ENCODE data around the gene CYSLTR1.

Gene CYSLTR1

DNA sequence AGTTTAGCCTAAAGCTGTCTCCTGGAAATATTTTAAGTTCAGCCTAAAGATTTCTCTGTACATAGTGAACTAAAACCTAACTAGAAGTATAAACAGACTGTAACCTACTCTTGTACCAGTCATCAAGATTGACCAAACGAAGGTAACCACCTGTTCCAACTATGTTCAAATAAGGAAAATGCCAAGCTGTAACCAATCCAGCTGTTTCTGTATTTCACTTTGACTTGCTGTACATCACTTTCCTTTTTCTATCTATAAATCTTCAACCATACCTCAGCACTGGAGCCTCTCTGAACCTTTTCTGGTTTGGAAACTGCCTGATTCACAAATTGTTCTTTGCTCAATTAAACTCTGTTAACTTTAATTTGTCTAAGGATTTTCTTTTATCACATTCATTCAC is 3.1 kb upstream of the CYSLTR1 start:
- TF ChIP-seq FOXM1 (IDR thresholded peaks at IDR 0.05; ENCODE audit: borderline replicate concordance, low read depth) (no peak), TEAD4 (IDR thresholded peaks at IDR 0.05) (no peak), YY1 (IDR thresholded peaks at IDR 0.05; ENCODE audit: low read depth) (no peak), ZBTB7A (IDR thresholded peaks at IDR 0.05; ENCODE audit: low read depth) (no peak), RAD21 (IDR thresholded peaks at IDR 0.05; ENCODE audit: low read depth) (no peak), TAF1 (IDR thresholded peaks at IDR 0.05; ENCODE audit: low read depth) (no peak), NFIC (IDR thresholded peaks at IDR 0.05) (no peak), CREB1 (IDR thresholded peaks at IDR 0.05; ENCODE audit: low read depth) (no peak), TCF12 (IDR thresholded peaks at IDR 0.05; ENCODE audit: low read depth) (no peak), EGR1 (IDR thresholded peaks at IDR 0.05) (no peak), EP300 (IDR thresholded peaks at IDR 0.05; ENCODE audit: borderline replicate concordance) (no peak), CEBPB (IDR thresholded peaks at IDR 0.05) (no peak)
- TF ChIP-seq, protein P1, sequence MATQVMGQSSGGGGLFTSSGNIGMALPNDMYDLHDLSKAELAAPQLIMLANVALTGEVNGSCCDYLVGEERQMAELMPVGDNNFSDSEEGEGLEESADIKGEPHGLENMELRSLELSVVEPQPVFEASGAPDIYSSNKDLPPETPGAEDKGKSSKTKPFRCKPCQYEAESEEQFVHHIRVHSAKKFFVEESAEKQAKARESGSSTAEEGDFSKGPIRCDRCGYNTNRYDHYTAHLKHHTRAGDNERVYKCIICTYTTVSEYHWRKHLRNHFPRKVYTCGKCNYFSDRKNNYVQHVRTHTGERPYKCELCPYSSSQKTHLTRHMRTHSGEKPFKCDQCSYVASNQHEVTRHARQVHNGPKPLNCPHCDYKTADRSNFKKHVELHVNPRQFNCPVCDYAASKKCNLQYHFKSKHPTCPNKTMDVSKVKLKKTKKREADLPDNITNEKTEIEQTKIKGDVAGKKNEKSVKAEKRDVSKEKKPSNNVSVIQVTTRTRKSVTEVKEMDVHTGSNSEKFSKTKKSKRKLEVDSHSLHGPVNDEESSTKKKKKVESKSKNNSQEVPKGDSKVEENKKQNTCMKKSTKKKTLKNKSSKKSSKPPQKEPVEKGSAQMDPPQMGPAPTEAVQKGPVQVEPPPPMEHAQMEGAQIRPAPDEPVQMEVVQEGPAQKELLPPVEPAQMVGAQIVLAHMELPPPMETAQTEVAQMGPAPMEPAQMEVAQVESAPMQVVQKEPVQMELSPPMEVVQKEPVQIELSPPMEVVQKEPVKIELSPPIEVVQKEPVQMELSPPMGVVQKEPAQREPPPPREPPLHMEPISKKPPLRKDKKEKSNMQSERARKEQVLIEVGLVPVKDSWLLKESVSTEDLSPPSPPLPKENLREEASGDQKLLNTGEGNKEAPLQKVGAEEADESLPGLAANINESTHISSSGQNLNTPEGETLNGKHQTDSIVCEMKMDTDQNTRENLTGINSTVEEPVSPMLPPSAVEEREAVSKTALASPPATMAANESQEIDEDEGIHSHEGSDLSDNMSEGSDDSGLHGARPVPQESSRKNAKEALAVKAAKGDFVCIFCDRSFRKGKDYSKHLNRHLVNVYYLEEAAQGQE (IDR thresholded peaks at IDR 0.05; ENCODE audit: low read depth): no peak
- TF ChIP-seq, protein P2, sequence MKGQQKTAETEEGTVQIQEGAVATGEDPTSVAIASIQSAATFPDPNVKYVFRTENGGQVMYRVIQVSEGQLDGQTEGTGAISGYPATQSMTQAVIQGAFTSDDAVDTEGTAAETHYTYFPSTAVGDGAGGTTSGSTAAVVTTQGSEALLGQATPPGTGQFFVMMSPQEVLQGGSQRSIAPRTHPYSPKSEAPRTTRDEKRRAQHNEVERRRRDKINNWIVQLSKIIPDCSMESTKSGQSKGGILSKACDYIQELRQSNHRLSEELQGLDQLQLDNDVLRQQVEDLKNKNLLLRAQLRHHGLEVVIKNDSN (IDR thresholded peaks at IDR 0.05): no peak
- TF ChIP-seq, protein P3, sequence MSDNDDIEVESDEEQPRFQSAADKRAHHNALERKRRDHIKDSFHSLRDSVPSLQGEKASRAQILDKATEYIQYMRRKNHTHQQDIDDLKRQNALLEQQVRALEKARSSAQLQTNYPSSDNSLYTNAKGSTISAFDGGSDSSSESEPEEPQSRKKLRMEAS (IDR thresholded peaks at IDR 0.05): no peak

DNA sequence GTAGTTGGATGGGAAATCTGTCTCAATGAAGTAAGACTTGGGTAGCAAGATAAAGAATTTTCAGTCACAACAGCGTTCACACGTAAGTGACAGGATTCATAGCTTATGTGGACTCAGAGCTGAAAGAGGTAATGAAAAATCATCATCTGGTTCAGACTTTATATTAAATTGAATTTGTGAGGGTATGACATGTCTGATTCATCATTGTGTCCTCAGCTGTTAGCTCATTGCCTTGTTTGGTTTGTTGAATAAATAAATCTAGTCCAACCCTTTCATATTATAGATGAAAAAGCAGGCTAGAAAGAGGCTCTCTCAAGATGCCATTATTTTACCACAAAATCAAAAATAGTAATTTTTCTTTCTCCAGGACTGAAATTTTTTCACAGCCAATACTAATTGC is 2.7 kb upstream of the CYSLTR1 start:
- TF ChIP-seq, protein P1 (IDR thresholded peaks at IDR 0.05; ENCODE audit: low read depth): no peak
- TF ChIP-seq CREB1 (IDR thresholded peaks at IDR 0.05; ENCODE audit: low read depth) (no peak), TEAD4 (IDR thresholded peaks at IDR 0.05) (no peak), YY1 (IDR thresholded peaks at IDR 0.05; ENCODE audit: low read depth) (no peak), NFIC (IDR thresholded peaks at IDR 0.05) (no peak), TAF1 (IDR thresholded peaks at IDR 0.05; ENCODE audit: low read depth) (no peak), EP300 (IDR thresholded peaks at IDR 0.05; ENCODE audit: borderline replicate concordance) (no peak), TCF12 (IDR thresholded peaks at IDR 0.05; ENCODE audit: low read depth) (no peak), CEBPB (IDR thresholded peaks at IDR 0.05) (no peak), ZBTB7A (IDR thresholded peaks at IDR 0.05; ENCODE audit: low read depth) (no peak), FOXM1 (IDR thresholded peaks at IDR 0.05; ENCODE audit: borderline replicate concordance, low read depth) (no peak), RAD21 (IDR thresholded peaks at IDR 0.05; ENCODE audit: low read depth) (no peak), EGR1 (IDR thresholded peaks at IDR 0.05) (no peak)
- TF ChIP-seq, protein P2 (IDR thresholded peaks at IDR 0.05): no peak
- TF ChIP-seq, protein P3 (IDR thresholded peaks at IDR 0.05): no peak

DNA sequence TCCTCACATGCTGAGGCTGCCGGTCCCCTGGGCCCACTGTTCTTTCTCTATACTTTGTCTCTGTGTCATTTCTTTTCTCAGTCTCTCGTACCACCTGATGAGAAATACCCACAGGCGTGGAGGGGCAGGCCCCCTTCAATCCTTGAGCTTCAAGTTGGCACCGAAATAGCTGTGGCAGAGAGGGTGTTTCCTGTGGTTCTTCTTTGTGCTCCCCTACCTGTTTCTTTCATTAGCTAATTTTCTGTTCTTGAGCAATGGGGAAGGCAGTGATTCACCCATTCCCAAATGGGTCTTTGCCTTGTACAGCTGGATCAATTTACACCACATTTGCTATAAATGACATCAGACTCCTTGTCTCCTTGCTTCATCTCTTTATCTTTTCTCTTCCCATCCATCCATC is 2.1 kb upstream of the CYSLTR1 start:
- TF ChIP-seq, protein P2 (IDR thresholded peaks at IDR 0.05): no peak
- no peak for TF ChIP-seq EGR1 (IDR thresholded peaks at IDR 0.05)
- no peak for TF ChIP-seq EP300 (IDR thresholded peaks at IDR 0.05; ENCODE audit: borderline replicate concordance)
- no peak for TF ChIP-seq NFIC (IDR thresholded peaks at IDR 0.05)
- TF ChIP-seq TCF12 (IDR thresholded peaks at IDR 0.05; ENCODE audit: low read depth): no peak
- TF ChIP-seq YY1 (IDR thresholded peaks at IDR 0.05; ENCODE audit: low read depth): no peak
- no peak for TF ChIP-seq CEBPB (IDR thresholded peaks at IDR 0.05)
- no peak for TF ChIP-seq TAF1 (IDR thresholded peaks at IDR 0.05; ENCODE audit: low read depth)
- TF ChIP-seq, protein P3 (IDR thresholded peaks at IDR 0.05): no peak
- TF ChIP-seq RAD21 (IDR thresholded peaks at IDR 0.05; ENCODE audit: low read depth): no peak
- no peak for TF ChIP-seq ZBTB7A (IDR thresholded peaks at IDR 0.05; ENCODE audit: low read depth)
- no peak for TF ChIP-seq FOXM1 (IDR thresholded peaks at IDR 0.05; ENCODE audit: borderline replicate concordance, low read depth)
- no peak for TF ChIP-seq TEAD4 (IDR thresholded peaks at IDR 0.05)
- TF ChIP-seq, protein P1 (IDR thresholded peaks at IDR 0.05; ENCODE audit: low read depth): no peak
- no peak for TF ChIP-seq CREB1 (IDR thresholded peaks at IDR 0.05; ENCODE audit: low read depth)
